ENCODE measurements around the gene RAD51AP2. TPM values are rescaled to one million over a fixed set of nuclear protein-coding genes. Genes with fewer than 3 reads are reported as not detected.

The RAD51AP2 gene
- total and polyA plus RNA-seq, 8 donors, result 0.20 to 0.55 TPM; not detected in 6

DNA sequence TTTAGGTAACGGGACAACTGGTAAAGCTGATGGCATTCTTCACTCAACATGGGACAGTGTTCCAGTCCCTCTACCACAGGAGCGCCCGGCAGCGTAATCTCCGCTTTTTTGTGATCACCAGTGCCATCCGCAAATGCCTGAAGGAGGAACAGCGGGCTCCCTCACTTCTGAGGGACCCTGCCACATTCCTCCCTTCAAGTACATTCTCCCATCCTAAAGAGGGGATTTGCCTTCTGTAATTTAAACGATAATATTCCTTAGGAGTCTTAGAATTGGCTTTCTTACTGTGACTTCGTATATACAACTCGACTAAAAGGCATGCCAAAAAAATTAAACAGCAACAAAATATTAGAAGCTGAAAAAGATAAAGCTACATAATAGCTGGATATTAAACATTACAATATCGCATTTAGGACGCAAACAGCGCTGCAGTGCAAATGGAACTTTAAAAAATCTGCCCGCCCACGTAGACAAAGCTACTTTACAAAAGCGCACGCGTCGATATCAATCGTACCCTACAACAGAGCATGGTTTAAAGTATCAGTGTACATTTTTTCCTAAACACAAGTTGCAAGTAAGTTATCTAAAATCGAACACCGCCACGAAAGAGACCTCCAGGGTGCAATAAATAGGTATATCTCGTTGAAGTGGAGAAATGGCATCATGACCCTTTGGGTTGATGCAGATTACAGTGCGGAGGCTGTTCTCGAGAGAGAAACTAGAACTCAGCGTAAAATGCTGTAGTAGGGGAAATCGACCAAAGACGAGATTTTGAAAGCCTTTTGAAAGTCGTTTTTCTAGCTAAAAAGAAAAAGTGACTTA lies 20.0 kb upstream of the RAD51AP2 start:
- peaks cover 0 to 41% (median 39%) of the 10 kb centered on the region in 4 donors for H3K4me1 ChIP-seq
- DNase-seq, result peak in 1 of 2 donors; percentile 63
- no peaks in the 10 kb centered on the region for H3K36me3 ChIP-seq
- intact Hi-C loops (cut with DNase I; ENCODE audit: low total_unique reads), result no loop called here
- peaks cover 0 to 52% (median 27%) of the 10 kb centered on the region in 3 donors for H3K27me3 ChIP-seq
- TF ChIP-seq EP300 (IDR thresholded peaks at IDR 0.05) (no peak), POLR2A (IDR thresholded peaks at IDR 0.05) (no peak), POLR2AphosphoS5 (IDR thresholded peaks at IDR 0.05) (no peak)
- TF ChIP-seq, protein P1, sequence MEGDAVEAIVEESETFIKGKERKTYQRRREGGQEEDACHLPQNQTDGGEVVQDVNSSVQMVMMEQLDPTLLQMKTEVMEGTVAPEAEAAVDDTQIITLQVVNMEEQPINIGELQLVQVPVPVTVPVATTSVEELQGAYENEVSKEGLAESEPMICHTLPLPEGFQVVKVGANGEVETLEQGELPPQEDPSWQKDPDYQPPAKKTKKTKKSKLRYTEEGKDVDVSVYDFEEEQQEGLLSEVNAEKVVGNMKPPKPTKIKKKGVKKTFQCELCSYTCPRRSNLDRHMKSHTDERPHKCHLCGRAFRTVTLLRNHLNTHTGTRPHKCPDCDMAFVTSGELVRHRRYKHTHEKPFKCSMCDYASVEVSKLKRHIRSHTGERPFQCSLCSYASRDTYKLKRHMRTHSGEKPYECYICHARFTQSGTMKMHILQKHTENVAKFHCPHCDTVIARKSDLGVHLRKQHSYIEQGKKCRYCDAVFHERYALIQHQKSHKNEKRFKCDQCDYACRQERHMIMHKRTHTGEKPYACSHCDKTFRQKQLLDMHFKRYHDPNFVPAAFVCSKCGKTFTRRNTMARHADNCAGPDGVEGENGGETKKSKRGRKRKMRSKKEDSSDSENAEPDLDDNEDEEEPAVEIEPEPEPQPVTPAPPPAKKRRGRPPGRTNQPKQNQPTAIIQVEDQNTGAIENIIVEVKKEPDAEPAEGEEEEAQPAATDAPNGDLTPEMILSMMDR (IDR thresholded peaks at IDR 0.05), result no peak
- peak overlapping the region; percentile 53 to 64 (median 58) for H3K4me3 ChIP-seq
- 2 to 7% (median 5%) methylated on average over 30 of the region's 30 CpGs for WGBS, 5 donors
- peak overlapping the region in 4 of 5 donors; percentile 72 to 85 (median 82) for H3K27ac ChIP-seq
- H3K9me3 ChIP-seq, result no peaks in the 10 kb centered on the region

DNA sequence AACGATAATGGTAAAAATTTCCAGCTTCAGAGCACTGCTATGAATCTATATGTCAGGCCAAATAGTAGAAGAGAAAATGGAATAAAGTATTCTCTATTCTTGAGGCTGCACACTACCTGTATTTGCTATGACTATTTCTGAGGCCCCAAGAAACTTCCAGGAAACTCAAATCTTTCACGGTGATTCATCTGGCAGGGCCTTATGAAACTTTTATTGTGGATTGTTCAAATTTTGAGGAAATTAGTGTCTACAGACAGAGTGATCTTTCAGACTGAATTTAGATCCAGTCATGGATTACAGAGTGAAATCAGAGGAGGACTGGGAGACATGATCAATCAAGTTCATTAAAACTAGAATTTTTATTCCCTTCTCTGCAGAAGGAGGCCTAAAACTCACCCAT lies 18.2 kb upstream of the RAD51AP2 start:
- DNase-seq, result no peak
- H3K27me3 ChIP-seq, result peaks cover 0 to 38% (median 27%) of the 10 kb centered on the region in 3 donors
- no peak overlapping the region for H3K4me3 ChIP-seq
- H3K36me3 ChIP-seq, result no peaks in the 10 kb centered on the region
- H3K9me3 ChIP-seq, result no peaks in the 10 kb centered on the region
- TF ChIP-seq POLR2A (IDR thresholded peaks at IDR 0.05) (no peak), EP300 (IDR thresholded peaks at IDR 0.05) (no peak), POLR2AphosphoS5 (IDR thresholded peaks at IDR 0.05) (no peak)
- TF ChIP-seq, protein P1 (IDR thresholded peaks at IDR 0.05), result no peak
- H3K27ac ChIP-seq, result no peak overlapping the region
- intact Hi-C loops (cut with DNase I; ENCODE audit: low total_unique reads), result no loop called here
- H3K4me1 ChIP-seq, result peaks cover 0 to 37% (median 35%) of the 10 kb centered on the region in 4 donors
- 80 to 88% (median 84%) methylated on average over 2 of the region's 2 CpGs for WGBS, 5 donors

DNA sequence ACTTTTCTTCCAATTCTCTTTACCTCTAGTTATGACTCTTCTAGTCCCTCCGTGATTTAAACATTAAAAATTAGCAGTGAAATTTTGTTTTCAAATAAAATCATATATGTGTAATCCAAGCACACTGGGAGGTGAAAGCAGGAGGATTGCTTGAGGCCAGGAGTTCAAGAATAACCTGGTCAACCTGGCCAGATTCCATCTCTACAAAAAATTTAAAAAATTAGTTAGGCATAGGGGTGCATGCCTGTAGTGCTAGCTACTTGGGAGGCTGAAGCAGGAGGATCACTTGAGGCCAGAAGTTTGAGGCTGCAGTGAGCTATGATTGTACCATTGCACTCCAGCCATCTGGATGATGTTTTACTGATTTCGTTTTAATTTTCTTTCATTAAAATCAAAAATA lies 15.3 kb upstream of the RAD51AP2 start:
- H3K9me3 ChIP-seq, result no peaks in the 10 kb centered on the region
- H3K4me1 ChIP-seq, result peaks cover 0 to 10% (median 8%) of the 10 kb centered on the region in 4 donors
- H3K27ac ChIP-seq, result no peak overlapping the region
- WGBS, 5 donors, result 74 to 83% (median 79%) methylated on average over 2 of the region's 2 CpGs
- TF ChIP-seq POLR2AphosphoS5 (IDR thresholded peaks at IDR 0.05), result no peak
- no peak for TF ChIP-seq POLR2A (IDR thresholded peaks at IDR 0.05)
- TF ChIP-seq, protein P1 (IDR thresholded peaks at IDR 0.05), result no peak
- TF ChIP-seq EP300 (IDR thresholded peaks at IDR 0.05), result no peak
- DNase-seq, result no peak
- peaks cover 0 to 9% (median 5%) of the 10 kb centered on the region in 3 donors for H3K27me3 ChIP-seq
- H3K36me3 ChIP-seq, result no peaks in the 10 kb centered on the region
- intact Hi-C loops (cut with DNase I; ENCODE audit: low total_unique reads), result no loop called here
- H3K4me3 ChIP-seq, result no peak overlapping the region

DNA sequence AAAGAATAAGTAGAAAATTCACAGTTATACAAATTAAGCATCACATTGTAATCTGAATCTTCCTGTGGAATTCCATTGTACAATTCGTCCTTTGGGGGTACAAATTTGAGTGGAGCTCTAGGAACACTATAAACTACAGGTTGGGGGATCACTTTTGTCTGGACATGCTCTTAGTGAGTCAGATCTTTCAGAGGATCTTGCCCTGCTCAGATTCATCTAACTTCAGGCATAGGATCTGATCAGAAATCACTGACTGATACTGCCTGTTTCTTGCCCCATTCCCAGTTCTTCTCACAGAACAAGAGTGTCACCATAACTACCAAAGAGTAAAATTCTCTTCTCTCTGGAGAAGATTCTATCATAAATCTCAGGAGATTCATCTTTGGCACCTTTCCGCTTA lies 11.5 kb upstream of the RAD51AP2 start:
- Histone ChIP-seq H3K36me3 (no peaks in the 10 kb centered on the region), H3K9me3 (no peaks in the 10 kb centered on the region), H3K27ac (no peak overlapping the region), H3K4me3 (no peak overlapping the region), H3K27me3 (no peaks in the 10 kb centered on the region), H3K4me1 (no peaks in the 10 kb centered on the region)
- 66 to 81% (median 76%) methylated on average over 2 of the region's 2 CpGs for WGBS, 5 donors
- DNase-seq, result no peak
- intact Hi-C loops (cut with DNase I; ENCODE audit: low total_unique reads), result no loop called here
- TF ChIP-seq EP300 (IDR thresholded peaks at IDR 0.05), result no peak
- TF ChIP-seq POLR2A (IDR thresholded peaks at IDR 0.05), result no peak
- no peak for TF ChIP-seq POLR2AphosphoS5 (IDR thresholded peaks at IDR 0.05)
- TF ChIP-seq, protein P1 (IDR thresholded peaks at IDR 0.05), result no peak

Measured in stomach (tissue), 9 donors.